DOHH2 (cell line): ENCODE results near the gene LRMDA.

Experiments
- EZH2phosphoT487 ChIP-seq: fragments of 200-600 bp; sonication (generic); IDR thresholded peaks from 2 replicates; pipeline ENCODE4 v1.6.1; 2017; ENCODE audit warnings: borderline replicate concordance, mild to moderate bottlenecking, antibody characterized with exemption, low read length, moderate library complexity, mixed read lengths
- TF ChIP-seq, protein P1 (sequence below): fragments of 200-600 bp; sonication (generic); IDR thresholded peaks from one replicate; pipeline ENCODE4 v1.5.1; 2014; ENCODE audit warnings: antibody characterized with exemption, mild to moderate bottlenecking, low read depth, low read length; ENCODE audit not compliant: poor library complexity, severe bottlenecking

DNA sequence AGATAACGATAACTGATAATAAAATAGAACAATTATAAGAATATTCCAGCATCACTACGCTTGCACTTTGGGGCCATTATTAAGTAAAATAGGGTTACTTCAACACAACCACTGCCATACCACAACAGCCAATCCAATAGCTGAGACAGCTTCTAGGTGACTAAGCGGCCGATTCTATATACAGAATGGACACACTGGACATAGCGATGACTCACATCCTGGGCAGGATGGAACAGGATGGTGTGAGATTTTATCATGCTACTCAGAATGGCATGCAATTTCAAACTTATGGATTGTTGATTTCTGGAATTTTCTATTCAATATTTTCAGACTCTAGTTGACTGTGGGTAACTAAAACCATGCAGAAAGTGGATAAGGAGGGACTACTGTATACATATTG is 920.9 kb downstream of the LRMDA start:
- TF ChIP-seq, protein P1, sequence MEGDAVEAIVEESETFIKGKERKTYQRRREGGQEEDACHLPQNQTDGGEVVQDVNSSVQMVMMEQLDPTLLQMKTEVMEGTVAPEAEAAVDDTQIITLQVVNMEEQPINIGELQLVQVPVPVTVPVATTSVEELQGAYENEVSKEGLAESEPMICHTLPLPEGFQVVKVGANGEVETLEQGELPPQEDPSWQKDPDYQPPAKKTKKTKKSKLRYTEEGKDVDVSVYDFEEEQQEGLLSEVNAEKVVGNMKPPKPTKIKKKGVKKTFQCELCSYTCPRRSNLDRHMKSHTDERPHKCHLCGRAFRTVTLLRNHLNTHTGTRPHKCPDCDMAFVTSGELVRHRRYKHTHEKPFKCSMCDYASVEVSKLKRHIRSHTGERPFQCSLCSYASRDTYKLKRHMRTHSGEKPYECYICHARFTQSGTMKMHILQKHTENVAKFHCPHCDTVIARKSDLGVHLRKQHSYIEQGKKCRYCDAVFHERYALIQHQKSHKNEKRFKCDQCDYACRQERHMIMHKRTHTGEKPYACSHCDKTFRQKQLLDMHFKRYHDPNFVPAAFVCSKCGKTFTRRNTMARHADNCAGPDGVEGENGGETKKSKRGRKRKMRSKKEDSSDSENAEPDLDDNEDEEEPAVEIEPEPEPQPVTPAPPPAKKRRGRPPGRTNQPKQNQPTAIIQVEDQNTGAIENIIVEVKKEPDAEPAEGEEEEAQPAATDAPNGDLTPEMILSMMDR, result no peak
- no peak for TF ChIP-seq EZH2phosphoT487
